Colonic mucosa (tissue), 4 donors: Measurements from ENCODE around the gene ADORA1. TPM values are rescaled to one million over a fixed set of nuclear protein-coding genes. Genes with fewer than 3 reads are reported as not detected.

ENCODE experiments used
- DNase-seq: peaks from one replicate; pipeline ENCODE4 v3.0.0-alpha.2; 2020
- H3K27ac ChIP-seq: fragments of 200-600 bp; one replicate; pipeline ENCODE4 v1.8.0; 2021
- H3K27me3 ChIP-seq: fragments of 200-600 bp; one replicate; pipeline ENCODE4 v1.8.0; 2021
- H3K36me3 ChIP-seq: fragments of 200-600 bp; one replicate; pipeline ENCODE4 v1.8.0; 2021
- H3K4me1 ChIP-seq: fragments of 200-600 bp; one replicate; pipeline ENCODE4 v1.8.0; 2021; ENCODE audit warnings: mild to moderate bottlenecking
- H3K4me3 ChIP-seq: fragments of 200-600 bp; one replicate; pipeline ENCODE4 v1.8.0; 2021
- H3K9ac ChIP-seq, 2 donors: one replicate each; pipeline ENCODE4 v1.7.0; 2013; ENCODE audit warnings: control low read depth in 2 of 2, low read depth in 2 of 2, low read length in 2 of 2
- H3K9me3 ChIP-seq: fragments of 200-600 bp; one replicate; pipeline ENCODE4 v1.8.0; 2021
- intact Hi-C: fragments of 100-400 bp; cut with DNase I; formaldehyde crosslinking; loops from one replicate; pipeline ENCODE4 v1.14.1; 2022
- total RNA-seq, 2 donors: library from RNA; stranded (reverse); fragmentation: NEBNext Ultra II Directional in 1 of 2; extraction: Animal tissue kit (Norgen Biotek cat#: 25700) in 1 of 2; gene quantifications; one replicate each; pipeline ENCODE4 v1.2.1, GENCODE V29; 2021
- TF ChIP-seq, protein P1 (sequence below): fragments of 200-600 bp; IDR thresholded peaks from one replicate; pipeline ENCODE4 v1.8.0; 2022; ENCODE audit warnings: antibody characterized with exemption, mild to moderate bottlenecking
- donor health status: healthy.
- donor health status: DM: no; HTN: no; CAD: no.
- donor health status: DM: no; HTN: no; CAD: no.

ADORA1 gene
- total RNA-seq, 2 donors from 2014 or later: 0.42 to 1.6 TPM

DNA sequence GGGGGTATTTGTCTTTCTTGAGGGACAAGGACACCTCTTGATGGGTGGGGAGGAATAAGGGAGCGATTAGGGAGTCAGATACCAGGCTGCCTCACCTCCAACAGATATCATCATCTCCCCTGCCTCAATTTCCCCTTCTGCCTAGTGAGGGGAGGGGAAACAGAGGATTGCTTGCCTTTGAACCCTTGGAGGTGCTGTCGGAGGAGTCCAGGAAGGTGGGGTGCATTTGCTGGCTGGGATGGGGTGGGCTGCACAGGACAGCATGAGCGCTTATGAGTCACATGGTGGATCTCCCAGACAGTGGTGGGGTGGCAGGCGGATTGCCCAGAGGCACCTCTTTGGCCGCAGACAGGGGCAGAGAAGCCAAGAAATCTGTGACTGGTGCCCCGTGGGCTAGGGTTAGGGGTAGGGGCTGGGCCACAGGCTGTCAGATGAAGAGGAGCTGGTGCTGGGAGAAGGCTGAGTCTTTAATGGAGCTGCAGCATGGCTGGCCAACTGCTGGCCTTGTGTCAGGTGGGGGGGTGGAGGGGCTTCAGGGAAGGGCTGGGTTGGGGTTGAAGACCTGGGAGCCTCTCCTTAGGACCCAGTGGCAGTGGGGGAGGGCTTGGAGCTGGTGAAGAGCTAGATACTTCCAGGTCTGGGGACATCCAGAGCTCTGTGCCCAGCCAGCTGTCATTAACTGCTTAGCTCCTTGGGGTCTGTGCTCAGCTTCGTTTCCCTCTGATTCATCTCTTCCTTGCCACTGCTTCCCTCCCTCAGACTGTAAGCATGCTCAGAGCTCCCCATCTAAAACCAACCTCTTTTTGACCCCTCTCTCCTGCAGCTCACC, 7.0 kb upstream of the ADORA1 start:
- H3K9ac ChIP-seq: no peak overlapping the region
- H3K27ac ChIP-seq: no peak overlapping the region
- no peaks in the 10 kb centered on the region for H3K9me3 ChIP-seq
- H3K4me1 ChIP-seq: no peaks in the 10 kb centered on the region
- H3K27me3 ChIP-seq: no peaks in the 10 kb centered on the region
- no peak overlapping the region for H3K4me3 ChIP-seq
- TF ChIP-seq, protein P1, sequence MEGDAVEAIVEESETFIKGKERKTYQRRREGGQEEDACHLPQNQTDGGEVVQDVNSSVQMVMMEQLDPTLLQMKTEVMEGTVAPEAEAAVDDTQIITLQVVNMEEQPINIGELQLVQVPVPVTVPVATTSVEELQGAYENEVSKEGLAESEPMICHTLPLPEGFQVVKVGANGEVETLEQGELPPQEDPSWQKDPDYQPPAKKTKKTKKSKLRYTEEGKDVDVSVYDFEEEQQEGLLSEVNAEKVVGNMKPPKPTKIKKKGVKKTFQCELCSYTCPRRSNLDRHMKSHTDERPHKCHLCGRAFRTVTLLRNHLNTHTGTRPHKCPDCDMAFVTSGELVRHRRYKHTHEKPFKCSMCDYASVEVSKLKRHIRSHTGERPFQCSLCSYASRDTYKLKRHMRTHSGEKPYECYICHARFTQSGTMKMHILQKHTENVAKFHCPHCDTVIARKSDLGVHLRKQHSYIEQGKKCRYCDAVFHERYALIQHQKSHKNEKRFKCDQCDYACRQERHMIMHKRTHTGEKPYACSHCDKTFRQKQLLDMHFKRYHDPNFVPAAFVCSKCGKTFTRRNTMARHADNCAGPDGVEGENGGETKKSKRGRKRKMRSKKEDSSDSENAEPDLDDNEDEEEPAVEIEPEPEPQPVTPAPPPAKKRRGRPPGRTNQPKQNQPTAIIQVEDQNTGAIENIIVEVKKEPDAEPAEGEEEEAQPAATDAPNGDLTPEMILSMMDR: no peak
- no peaks in the 10 kb centered on the region for H3K36me3 ChIP-seq
- intact Hi-C loops: no loop called here
- DNase-seq: no peak

DNA sequence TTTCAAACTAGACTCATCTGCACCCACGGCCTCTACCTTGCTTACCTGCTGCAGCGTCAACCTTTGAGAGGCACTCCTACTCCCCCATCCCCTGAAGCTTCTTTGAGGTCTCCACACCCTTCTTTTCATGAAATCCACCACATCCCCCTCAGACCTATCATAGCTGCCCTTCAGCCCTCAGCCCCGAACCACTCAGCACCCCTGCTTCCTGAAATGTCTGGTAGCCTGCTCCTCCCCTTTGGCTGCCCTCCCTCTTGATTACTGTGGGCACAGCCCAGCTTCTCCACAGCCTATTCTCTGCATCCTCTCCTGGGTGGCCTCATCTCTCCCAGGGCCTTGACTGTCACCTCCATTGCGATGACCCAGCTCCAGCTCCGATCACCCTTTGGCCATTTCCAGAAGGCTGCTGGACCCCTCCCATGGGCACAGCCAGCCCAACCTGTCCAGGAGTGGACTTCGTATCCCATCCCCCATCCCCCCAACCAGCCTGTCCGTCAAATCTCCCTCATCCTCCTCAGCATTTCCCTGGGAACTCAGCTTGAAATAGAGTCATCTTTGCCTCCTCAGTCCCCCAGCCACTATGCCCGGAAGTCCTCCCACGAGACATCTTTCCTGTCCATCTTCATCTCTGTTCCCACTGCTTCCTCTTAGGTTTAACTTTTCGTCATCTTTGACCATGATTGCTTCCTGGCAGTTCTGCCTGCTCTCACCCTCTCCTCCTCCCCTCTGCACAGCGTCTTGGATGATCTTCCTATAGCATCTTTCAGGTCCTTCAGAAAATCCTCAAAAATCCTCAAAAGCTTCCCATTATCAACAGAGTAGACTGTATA, 6.1 kb upstream of the ADORA1 start:
- H3K27me3 ChIP-seq: no peaks in the 10 kb centered on the region
- H3K27ac ChIP-seq: no peak overlapping the region
- DNase-seq: no peak
- TF ChIP-seq, protein P1: no peak
- H3K9ac ChIP-seq: no peak overlapping the region
- H3K4me3 ChIP-seq: no peak overlapping the region
- H3K9me3 ChIP-seq: no peaks in the 10 kb centered on the region
- no peaks in the 10 kb centered on the region for H3K36me3 ChIP-seq
- no peaks in the 10 kb centered on the region for H3K4me1 ChIP-seq
- intact Hi-C loops: no loop called here

DNA sequence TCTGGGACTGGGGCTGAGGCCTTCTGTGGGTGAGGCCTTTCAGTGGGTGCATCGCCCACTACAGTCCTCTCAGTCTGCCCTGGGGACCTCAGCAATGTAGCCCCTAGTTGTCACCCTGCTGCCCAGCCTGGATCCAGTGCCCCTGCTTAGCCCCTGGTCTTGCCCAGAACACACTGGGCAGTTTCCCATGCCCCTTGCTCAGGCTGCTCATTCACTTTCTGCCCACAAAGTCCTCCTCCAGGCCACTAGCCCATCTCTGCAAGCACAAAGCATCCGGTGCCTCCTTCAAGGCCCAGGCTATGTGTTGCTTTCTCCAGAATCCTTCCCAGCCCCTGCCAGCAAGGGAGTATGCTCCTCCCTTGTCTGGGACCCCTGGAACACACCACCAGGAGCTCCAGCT, 5.4 kb upstream of the ADORA1 start:
- Histone ChIP-seq H3K4me1 (no peaks in the 10 kb centered on the region), H3K27me3 (peaks cover 7% of the 10 kb centered on the region), H3K9me3 (no peaks in the 10 kb centered on the region), H3K36me3 (no peaks in the 10 kb centered on the region), H3K9ac (no peak overlapping the region), H3K4me3 (no peak overlapping the region), H3K27ac (no peak overlapping the region)
- TF ChIP-seq, protein P1: no peak
- no peak for DNase-seq
- intact Hi-C loops: no loop called here

DNA sequence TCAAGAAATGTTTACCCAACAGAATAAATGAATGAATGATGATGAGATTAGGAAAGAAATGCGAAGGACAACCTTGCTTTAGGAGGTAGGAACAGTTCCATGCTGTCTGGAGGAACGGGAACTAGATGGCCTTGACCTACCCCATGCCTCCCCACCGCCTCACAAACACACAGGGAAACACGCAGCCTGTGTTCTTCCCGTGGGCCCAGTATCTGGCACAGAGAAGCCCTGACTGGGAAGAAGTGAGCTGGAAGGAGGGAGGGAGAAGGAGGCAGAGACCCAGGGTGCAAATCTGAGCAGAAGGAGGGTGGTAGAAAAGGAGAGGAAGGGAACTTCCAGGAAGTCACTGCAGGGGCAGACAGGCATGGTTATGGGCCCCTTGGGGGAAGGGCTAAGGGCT, 3.5 kb upstream of the ADORA1 start:
- no peaks in the 10 kb centered on the region for H3K36me3 ChIP-seq
- no peaks in the 10 kb centered on the region for H3K9me3 ChIP-seq
- H3K27ac ChIP-seq: no peak overlapping the region
- no peaks in the 10 kb centered on the region for H3K4me1 ChIP-seq
- intact Hi-C loops: no loop called here
- no peak overlapping the region for H3K9ac ChIP-seq
- H3K27me3 ChIP-seq: peaks cover 19% of the 10 kb centered on the region
- no peak overlapping the region for H3K4me3 ChIP-seq
- TF ChIP-seq, protein P1: no peak
- DNase-seq: no peak

DNA sequence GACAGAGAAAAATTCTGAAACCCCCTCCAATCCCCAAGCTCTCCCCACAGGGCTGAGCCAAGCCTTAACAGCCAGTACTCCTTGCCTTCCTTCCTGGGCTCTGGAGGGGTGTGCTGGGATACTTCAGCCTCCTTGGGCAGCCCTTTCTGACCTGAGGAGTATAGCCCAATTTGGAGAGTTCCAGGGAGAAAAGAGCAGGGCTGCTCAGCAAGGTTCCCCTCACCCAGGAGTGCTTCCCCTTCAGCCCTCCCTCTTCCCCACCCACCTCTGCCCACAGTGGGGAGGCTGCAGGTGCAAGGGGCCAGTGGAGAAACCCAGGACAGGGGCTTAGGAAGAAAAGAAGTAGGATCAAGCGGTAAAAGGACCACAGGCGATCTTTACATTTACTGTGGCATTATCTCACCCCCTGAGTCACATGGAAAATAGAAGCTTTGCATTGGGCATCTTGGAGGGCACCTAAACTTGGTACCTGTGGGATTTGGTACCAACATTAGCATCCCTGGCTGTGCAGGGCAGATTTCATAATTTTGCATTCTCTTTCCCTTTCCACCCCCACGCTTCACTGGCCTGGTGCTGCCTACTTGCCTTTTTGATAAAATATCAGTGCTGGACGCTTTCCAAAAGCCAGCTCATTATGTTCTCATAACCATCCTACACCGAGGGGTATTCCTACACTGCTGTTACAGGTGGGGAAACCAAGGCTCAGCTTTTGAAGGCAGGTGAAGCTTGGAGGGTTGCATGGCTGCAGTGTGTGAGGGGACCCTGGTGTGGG, 2.8 kb upstream of the ADORA1 start:
- Histone ChIP-seq H3K4me3 (no peak overlapping the region), H3K4me1 (no peaks in the 10 kb centered on the region), H3K9me3 (no peaks in the 10 kb centered on the region), H3K27me3 (peaks cover 19% of the 10 kb centered on the region), H3K9ac (no peak overlapping the region), H3K27ac (no peak overlapping the region), H3K36me3 (no peaks in the 10 kb centered on the region)
- DNase-seq: no peak
- TF ChIP-seq, protein P1: no peak
- intact Hi-C loops: no loop called here
